HG03066 (cell line): ENCODE data around the gene ABCG1.

Experiments used
- ATAC-seq: cut with Tn5 transposase; IDR thresholded peaks from one replicate; pipeline ENCODE4 v1.9.1; 2021; ENCODE audit warnings: low read depth; ENCODE audit not compliant: unreplicated experiment

ABCG1 gene

DNA sequence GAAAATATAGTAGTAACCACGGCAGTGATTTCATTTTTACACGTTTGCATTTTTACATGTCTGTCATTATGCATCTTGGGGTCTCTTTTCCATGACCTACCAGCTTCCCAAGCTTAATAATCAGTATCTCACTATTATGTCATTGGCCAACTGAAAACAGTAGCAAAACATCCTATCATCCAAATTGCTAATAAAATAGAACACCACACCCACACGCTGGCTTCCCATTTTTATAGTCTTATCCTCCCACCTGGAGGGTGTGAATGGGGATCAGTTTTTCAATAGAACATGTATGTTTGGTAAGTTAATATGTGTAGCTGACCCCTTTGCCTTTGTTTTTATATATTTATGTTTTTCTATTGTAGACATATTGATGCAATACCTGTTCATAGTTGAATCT, 84.5 kb downstream of the ABCG1 start:
- ATAC-seq, result no peak

DNA sequence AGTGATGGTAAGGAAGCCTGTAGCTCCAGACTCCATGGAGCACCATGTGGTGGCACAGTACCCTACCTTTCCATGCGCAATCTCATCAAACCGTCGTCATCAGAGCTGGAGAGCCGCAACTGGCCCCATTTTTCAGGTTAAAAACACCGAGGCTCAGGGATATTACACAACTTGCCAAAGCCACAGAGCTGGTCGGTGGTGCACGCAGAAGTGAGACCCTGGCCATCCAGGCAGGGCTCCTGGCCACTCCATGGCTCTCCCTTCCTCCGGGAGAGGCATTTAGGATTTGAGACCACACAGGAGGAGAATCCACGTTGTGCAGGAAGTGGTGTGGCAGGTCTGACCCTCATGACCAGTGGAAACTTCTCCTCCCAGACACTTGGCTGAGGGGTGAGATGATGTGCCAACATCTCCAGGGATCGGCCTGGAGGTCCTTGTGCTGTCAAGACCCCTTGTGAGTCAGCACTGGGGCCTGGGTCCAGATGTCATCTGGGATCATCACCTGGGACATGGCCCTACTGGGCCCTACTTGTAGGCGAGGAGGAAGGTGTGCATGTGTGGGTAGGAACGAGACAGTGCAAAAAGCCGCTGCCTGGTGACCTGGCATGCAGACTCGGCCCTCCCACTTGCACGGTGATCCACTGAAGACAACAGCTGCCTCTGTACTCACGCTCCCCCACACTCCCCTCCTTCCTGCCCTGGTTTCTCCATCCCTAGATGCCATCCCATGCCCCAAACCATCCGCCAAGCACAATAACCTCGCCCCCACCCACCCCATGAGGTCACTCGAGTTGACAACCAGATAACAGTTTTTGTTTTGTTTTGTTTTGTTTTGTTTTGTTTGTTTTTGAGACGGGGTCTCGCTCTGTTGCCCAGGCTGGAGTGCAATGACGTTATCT, 85.9 kb downstream of the ABCG1 start:
- no peak for ATAC-seq

DNA sequence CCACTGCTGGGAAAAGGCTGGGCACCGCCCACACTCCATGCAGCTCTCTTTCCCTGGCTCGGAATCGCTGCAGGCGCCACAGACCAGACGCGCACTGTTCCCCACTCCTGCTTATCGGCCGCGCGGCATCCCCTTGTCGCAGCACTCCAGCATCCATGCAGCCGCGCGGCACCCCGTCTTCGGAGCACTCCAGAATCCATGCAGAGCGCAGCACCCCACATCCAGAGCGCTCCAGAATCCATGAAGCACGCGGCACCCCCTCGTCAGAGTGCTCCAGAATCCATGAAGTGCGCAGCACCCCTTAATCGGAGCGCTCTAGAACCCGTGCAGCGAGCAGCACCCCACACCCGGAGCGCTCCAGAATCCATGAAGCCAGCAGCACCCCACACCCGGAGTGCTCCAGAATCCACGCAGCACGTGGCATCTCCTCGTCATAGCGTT, 86.8 kb downstream of the ABCG1 start:
- ATAC-seq, result no peak

DNA sequence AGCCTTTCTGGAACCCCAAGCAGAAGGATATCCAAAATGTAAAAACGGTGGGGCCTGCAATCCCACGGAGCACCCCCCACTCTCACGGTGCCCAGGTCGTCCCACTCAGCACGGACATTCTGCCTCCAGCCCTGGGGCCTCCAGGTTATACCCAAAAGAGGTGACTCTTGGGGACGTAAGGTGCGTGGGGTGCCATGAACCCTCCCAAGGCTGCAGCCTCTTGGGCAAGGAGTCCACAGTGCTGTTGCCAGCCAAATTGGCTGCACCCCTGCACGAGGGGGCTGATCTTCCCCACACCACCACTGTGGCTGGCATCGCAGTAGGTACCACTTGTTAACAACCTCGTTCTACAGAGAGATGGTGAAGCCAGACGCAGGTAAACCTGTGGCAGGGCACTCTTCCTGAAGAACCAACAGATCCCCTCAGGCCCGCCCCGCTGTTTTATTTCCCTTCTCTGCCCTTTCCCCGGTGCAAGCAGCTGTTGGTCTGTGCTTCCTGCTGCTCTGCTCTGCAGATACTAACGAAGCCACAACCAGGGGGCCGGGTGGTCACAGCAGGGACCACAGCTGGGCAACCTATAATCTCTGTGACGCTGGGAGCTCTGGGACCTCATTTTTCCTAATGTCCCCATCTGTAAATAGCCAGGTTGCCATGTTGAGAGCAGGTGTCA, 87.6 kb downstream of the ABCG1 start:
- ATAC-seq, result no peak

DNA sequence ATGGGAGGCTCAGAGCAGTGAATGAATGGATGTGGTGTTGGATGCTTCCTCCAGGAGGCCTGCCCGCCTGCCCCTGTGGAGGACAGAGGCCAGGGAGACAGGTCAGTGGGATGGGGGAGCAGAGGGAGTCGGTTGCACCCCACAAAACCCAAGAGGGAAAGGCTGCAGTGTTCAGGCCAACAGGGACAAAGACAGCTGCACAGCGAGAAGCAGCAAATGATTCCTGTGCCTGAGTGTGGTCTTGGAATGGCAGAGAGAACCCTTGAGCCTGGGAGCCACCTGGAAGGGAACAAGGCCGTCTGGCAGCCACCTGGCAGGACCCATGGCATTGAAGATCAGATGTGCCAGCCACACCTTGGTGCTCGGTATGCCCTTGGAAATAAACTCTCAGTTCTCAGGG, 88.2 kb downstream of the ABCG1 start:
- ATAC-seq, result no peak

DNA sequence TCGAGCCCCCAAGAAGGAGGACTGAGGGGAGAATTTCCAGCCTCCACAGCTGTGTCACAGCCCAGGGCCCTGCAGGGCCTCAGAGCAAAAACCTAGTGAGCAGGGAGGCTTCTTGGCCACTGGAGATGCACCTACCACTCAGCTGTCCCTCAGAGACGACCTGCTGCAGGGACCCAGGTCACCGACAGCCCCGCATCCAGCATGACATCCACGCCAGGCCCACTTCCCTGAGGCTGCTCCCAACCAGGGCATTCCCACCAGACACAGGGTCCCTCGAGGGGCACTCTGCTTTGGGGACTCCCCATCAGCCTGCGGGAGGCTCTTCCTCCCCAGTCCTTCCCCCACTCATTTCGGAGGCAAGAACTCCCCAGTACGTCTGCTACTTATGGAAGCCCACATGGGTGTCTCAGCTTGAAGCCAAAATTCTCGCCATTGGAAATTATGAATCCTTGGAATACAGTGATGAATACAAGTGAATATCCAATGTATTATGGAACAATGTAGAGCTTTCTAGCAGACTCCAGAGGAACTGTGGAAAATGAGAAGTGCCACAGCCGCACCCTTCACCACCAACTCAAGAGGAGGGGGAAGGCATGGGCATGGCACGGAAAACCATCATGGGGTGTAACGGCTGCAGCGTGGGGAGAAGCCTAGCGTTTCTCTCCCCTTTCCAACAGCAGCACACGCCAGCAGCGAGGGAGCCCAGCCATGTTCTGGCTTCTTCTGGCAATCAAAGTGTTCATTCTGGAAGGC, 89.4 kb downstream of the ABCG1 start:
- no peak for ATAC-seq

DNA sequence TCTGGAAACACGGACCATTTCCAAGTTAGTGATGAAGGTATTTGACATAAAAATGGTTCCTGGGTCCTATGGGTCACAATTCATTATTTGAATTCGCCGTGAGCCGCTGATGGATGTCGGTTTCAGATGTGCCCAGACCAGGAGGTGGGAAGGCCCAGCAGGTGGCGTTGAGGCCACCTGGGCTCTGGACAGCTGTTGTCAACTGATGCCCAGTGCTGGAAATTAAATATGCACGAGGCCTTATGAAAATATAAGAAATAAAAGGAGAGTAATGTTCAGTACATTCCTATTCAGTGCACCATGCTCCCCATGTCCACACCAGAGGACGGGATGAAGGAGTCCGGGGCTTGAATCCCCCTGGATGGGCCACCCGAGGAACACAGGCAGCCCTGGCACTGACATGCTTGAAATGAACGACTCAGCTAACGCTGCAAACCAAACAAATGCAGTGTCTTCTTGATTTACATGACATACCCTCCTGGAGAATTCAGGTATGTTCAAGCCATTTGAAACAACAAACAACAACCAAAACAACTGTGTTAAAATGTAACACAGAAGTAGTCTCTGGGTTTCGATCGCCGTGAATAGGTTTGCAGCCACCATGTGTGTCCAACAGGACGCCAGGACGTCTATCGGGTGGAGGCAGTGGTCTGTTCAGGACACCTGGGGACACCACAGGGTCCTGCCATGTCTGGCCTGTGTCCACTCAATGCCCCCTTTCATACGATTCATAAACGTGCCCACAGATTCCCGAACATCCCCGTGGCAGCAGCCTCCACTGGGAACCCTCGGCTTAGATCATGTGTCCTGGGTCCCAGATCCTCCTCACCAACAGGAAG, 90.2 kb downstream of the ABCG1 start:
- ATAC-seq, result no peak

DNA sequence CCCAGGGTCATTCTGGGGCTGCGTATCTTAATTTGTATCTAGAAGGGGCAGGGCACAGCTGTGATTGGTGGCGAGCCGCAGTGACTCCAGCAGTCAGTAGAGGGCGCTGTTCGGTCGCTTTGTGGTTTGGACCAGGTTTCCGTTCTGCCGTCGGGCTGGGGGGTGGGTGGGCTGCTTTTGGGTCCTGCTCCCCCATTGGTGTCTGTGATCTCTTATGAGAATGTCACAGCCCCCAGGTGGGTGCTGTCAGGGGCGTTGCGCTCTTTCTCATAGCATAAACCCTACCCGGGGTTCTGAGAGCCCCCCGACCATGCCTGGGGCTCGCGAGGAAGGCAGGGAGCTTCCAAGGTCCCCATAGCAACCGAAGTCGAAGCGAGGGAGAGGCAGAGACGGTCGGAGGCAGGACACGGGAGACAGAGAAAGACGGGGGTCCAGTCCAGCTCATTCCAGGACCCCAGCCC, 90.8 kb downstream of the ABCG1 start:
- ATAC-seq, result no peak

DNA sequence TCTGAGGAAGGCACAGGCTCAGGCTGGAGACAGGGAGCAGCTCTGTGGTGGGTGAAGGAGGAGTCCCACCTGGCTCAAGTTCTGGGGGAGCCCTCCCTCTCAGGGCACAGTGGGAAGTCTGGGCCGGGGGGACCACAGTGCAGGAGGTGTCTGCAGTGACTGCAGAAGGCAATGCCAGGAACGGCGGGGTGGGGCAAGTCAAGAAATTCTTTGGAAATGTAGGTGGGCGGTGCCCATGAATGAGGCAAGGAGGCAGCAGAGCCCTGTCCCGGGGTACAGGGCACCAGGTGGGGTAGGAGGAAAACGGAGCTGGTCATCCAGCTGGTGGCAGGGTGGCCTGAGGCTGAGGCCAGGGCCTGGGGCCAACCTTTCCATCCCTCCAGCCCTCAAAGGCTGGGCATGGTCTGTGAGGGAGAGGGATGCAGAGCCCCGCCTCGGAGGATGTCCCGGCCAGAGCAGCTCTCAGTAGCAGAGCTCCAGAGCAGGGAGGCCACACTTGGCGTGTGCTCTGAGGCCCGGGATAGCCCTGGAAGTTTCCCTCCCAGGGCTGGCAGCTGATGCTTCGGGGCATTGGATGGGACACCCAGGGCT, 91.6 kb downstream of the ABCG1 start:
- no peak for ATAC-seq

DNA sequence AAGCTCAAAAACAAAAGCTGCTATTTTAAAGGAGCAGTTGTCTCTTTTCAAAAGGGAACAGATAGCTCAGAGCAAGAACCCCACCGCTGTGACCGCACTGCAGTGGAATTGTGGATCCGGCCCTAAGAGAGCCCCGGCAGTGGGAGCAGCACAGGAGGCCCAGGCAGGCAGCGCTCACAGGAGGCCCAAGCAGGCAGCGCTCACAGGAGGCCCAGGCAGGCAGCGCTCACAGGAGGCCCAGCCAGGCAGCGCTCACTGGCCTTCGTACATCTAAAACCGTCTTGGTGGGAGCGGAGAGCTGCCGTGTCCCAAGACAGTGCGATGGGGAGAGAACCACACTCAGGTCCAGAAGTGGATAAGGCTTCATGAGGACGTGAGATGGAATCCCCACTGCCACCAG, 92.2 kb downstream of the ABCG1 start:
- ATAC-seq, result no peak

DNA sequence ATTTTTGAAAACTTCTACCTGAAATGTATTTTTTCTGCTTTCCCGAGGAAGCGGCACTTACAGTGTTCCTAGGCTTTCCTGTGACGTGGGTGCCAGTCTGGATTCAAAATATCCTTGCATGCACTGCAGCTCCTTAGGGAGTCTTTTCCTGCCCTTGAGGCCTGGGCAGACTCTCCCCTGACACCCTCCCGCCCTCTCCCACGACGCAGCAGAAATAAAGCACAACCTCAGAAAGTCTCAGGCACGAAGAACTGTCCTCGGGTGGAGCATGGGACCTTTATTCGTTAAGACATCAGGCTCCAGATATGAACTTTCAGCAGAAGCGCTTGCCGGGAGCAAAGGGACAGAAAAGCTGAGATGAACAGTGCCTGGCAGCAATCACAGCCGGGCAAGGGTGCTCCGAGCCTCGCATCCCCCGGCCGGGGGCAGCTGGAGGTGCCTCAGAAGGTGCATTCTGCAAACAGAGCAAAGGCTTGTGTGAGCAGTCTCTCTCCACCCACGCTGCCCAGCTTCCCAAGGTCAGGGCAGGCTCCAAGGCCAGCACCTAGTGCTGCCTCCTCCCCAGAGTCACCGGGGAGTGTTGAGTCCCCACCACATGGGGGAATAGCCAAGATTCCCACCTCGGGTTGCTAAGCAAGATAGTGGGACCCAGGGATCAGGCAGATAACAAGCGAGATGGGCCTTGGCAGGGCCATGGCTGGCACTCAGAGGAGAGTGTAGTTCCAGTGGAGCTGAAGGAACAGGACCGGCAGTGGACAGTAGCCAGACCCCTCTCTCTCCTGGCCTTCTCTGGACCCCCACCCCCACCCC, 93.1 kb downstream of the ABCG1 start:
- no peak for ATAC-seq

DNA sequence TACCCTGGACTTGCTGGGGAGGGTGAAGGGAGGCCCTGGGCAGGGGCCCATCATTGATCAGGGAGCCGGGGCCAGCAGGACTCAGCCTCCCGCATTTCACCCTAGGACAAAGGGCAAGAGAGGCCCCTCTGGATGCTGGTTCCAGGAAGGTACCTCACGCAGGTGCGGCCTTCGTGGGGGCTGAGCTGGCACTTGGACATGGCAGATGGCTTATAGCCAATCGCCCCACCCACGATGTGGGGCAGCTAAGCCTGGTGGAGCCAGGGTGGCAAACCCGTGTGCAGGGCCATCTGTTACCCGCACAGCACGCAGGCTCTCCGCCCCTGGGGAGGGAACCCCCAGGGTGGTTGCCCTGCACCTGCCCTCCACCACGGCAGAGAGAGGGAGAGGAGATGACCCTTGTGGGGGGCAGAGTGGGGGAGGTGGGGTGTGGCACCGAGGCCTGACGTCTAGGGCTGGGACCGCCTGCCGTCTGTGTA, 93.7 kb downstream of the ABCG1 start:
- ATAC-seq, result no peak

DNA sequence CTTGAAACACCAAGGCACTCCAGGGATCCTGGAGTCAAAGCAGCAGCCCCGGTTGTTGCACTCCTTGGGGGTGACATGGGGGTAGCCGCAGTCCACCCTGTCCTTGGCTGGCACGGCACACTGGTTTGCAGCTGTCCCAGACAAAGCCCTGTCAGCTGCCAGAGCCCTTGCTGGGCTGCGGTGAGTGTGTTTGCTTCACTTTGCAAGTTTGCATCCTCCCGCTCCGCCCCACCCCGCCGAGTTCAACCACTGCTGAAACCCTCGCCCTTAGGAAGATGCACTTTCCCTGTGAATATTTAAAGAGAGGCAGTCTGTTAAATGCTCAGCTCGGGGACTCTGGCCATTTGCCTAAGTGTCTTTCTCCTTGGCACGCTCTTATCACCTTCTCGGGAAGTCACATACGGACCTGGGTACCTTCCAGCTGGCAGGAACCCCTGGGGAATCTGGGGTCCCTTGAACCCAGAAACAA, 94.6 kb downstream of the ABCG1 start:
- ATAC-seq, result no peak

DNA sequence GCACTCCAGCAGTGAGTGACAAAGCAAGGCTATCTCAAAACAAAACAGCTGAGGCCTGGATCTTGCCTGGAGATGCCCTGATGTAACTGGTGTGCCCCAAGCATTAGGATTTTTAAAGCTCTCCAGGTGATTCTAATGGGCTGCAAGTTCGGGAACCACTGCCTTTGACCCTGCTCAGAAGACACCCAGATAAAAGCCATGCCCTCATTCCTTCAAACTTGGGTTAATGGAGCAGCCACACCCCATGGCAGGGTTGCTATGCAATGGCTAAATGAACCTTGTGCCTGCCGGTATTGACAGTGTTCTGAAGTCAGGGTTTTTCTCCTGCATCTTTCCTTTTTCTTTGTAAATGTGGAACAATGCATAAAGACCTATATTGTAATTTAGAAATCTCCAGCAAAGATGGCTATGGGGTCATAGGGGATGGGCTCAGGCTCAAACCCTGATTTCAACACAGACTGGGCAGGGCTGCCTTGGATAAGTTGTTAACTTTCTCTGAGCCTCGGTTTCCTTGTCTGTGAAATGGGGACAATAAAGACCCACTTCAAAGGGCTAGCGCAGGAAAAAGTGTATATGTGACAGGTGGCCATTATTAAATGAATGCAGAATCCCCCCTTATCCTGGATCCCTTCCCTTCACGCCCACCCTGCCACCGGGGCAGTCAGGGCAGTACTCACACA, 95.8 kb downstream of the ABCG1 start:
- ATAC-seq, result no peak

DNA sequence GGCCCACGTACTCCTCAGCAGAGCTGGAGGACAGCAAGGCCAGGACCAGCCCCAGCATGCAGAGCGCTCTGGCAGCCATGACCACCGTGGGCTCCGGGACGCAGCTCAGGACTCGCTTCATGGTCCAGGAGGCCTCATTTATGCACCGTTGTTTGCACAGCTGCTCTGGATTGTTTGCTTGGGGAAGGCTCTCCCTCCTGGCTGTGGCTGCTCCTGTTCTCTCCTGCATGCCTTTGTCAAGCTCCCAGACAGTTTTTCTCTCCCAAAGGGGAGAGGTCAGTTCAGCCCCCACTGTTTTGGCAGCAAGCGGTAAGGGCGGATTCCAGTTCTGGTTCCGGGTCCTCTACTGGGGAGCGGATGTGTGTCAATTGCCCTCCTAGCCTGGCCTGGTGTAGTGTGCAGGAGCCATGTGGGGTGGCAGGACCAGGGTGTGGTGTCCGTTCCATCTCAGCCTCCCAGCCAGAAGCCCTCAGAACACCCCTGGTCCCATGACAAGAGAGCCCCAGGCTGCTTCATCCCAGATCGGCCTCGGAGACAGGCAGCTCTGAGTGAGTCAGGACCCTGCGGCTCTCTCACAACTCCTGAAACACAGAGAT, 96.5 kb downstream of the ABCG1 start, which contains the start of gene TFF3:
Gene TFF3 (minus strand): TSS at position 114 of the 596 bp plus-strand sequence. CDS start 35 bp downstream, at position 79.
- ATAC-seq, result no peak

DNA sequence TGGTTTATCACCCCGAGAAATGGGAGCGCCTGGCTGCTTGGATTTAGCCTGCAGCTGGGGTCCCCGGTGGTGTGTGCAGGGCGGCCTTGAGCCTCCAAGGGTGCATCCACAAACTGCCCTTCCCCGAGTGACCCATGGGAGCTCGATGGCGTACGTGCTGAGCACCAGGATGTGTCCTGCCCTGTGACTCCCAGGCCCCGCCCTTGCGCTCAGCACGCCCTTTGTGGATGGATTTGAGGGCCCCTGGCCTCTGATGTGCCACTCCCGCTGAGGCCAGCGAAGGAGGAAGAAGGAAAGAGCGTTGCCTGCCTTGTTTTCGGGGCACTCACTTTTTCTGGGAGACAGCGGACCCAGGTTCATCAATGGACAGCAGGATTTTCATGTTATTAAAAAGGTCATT, 98.0 kb downstream of the ABCG1 start:
- no peak for ATAC-seq

DNA sequence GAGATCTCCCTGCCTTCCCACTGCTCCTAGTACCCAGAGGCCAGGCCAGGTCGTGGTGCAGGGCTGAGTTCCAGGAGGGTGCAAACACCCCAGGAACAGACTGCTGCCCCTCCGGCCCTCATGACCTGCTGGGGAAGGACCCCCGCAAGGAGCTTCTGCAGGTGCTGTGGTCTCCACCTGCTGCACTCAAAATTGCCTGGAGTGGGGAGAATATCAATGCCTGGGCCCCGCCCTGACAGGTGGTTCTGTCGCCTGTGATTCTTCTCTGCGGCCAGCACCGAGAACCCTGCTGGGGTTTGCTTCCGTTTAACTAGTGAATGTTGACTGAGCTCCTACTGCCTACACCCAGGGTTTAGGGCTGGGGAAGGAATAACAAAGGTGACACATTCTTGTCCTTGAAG, 98.4 kb downstream of the ABCG1 start:
- ATAC-seq, result no peak
